Subcutaneous adipose tissue (tissue), 4 donors: Measurements from ENCODE around the gene LHFPL6. TPM values are rescaled to one million over a fixed set of nuclear protein-coding genes. Genes with fewer than 3 reads are reported as not detected.

Experiments
- CTCF ChIP-seq: fragments of 450-650 bp; IDR thresholded peaks from one replicate; pipeline ENCODE4 v1.5.1; 2016; ENCODE audit warnings: low read depth, mild to moderate bottlenecking, control low read depth, antibody characterized with exemption, moderate library complexity
- total RNA-seq, 4 donors: library from RNA; depleted of rRNA; stranded (reverse); fragments of >200 nt; gene quantifications; one replicate each; pipeline ENCODE4 v1.1.0, GENCODE V29; 2016

The LHFPL6 gene
- total RNA-seq, 4 donors from 2014 or later = 75.2 to 106 (median 90.4) TPM

GRCh38 chr13:39394796-39395678, 208.0 kb downstream of the LHFPL6 start:
- no peak for TF ChIP-seq CTCF

GRCh38 chr13:39391761-39392160, 211.2 kb downstream of the LHFPL6 start:
- no peak for TF ChIP-seq CTCF

GRCh38 chr13:39389013-39389412, 214.0 kb downstream of the LHFPL6 start:
- TF ChIP-seq CTCF = no peak

GRCh38 chr13:39385621-39386231, 217.3 kb downstream of the LHFPL6 start:
- TF ChIP-seq CTCF = no peak

GRCh38 chr13:39385154-39385553, 217.8 kb downstream of the LHFPL6 start:
- no peak for TF ChIP-seq CTCF

- no peak for TF ChIP-seq CTCF
Observed at GRCh38 chr13:39381456-39381855, 221.5 kb downstream of the LHFPL6 start.

GRCh38 chr13:39379667-39380655, 223.0 kb downstream of the LHFPL6 start:
- TF ChIP-seq CTCF = no peak
